ENCODE data around the gene RTN4R.

RTN4R gene

DNA sequence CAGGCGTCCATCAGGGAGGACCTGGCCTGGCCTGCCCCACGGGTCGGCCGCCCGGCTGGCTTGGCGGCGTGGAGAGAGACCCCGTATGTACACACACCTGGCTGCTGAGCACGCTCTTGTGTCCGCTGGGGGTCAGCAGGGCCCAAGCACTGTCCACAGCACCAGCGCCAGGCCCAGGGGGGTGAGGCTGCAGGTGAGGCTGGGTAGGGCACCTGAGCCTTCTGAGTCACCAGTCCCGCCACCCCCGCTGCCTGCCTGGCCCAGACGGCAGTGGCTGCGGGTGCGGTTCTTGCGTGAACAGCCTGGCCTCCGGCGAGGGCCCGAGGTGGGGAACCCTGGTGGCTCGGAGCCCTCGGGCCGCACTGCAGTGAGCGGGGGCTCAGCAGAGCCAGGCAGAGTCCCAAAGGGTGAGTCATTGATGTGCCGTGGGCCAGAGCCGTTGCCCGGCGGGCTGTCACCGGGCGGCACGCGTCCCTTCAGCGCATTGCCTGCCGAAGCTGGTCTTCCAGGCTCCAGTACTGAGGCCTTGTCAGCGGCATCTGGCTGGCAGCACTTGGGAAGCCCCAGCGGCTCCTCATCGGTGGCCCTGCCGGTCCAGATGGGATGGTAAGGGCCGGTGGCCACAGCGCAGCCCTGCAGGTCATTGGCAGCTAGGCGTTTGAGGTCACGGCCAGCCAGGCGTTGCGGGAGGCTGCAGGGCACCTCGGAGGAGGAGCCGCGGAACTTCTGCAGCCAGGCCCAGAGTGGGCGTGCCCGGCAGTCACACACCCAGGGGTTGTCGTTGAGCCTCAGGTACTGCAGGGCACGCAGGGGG, 26.3 kb downstream of the RTN4R start:
- no peak for DNase-seq (ENCODE audit: low spot score)

DNA sequence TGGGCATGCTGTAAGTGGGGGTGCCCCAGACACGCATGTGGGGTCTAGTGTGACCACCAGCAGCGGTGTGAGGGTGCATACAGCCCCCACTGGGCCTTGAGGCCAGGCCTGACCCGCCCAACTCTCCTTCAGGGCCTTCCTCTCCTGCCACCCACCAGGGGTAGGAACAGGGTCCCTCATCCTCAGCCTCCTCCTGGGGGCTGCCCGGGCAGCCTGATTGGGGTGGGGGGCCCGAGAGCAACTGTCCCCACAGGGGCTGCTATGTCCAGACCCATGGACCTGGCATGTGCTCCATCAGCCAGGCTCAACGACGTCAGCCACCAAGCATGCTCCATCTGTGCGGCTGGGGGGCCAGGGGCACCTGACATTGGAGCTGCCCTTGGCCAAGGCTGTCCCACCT, 27.2 kb downstream of the RTN4R start:
- no peak for DNase-seq (ENCODE audit: low spot score)

DNA sequence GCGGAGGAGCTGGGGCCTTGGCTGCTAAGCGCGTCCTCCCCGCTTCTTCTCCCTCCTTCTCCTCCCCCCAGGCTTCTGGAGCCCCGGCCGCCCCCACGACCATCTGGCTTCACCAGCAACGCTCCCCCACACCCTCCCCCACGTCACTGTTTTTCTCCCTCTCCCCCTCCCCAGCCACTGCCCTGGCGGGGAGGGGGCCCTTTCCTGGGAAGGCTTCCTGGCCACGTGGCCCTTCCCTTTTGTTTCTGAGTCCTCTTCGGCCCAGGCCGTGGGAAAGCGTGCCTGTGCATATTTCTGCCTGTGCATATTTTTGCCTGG, 27.7 kb downstream of the RTN4R start:
- DNase-seq (ENCODE audit: low spot score) = no peak

DNA sequence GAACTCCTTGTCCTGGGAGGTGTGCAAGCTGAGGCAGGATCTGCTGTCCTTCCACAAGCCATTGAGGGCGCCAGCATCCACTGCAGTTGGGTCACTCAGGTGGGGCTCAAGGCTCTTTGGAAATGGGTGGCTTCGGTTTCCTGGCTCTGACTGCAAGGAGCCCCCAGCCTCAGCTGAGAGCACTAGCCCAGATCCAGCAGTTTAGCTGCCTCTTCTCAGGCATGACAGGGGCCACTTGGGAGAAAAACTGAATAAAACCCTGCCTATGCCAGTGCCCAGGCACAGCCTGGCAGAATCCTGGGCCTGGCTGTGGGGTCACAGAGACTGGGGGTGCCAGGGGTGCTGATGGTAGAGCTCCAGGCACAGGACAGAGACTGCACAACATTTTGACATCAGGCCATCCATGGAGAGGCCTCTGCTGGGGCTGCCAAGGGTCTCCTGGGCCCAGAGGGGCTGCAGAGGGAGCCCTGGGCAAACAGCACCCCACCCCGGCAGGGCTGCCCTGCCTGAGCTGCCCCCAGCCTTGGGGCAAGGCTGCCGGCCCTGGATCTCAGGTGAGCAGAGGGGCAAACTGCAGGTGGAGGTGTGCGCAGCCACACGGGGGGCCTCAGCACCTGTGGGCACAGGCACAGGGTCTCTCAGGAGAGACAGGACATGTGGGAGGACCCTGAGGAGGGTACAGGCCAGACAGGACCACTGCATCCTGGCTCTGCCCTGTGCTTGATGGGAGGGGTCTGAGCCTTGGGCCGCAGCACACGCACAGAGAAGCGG, 28.3 kb downstream of the RTN4R start:
- DNase-seq (ENCODE audit: low spot score) = no peak

DNA sequence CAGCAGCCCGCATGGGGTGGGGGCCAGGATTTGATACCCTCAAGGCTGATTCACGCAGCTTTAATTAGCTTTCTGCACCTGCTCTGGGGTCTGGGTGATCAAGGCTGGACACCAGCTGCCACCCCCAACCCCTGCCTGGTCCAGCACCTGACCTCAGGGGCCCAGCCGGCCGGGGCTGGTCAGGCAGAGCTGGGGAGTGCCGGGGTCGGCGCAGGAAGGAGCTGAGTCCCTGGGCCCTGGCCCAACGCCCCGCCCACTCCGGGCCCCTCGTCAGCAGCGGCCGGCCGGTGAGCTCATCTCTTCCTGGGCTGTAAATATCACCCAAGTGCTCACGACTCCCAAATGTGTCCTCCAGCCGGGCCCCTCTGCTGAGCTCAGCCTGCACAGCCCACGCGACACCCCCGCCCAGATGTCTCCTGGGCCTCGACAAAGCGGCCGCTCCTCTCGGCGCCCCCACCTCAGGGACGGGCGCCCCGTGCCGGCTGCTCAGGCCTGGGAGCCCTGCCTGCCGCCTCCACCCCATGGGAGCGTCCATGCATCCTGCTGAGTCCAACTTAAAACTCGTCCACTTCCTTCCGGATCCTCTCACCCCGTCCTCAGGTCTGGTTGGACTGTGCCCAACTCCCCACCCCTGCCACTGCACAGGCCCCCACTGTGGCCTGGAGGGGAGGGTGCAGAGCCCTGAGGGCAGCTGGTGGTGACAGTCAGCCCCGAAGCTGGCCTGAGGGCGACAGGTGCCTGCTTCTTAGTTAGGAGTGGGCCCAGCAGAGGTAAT, 29.0 kb downstream of the RTN4R start:
- no peak for DNase-seq (ENCODE audit: low spot score)

DNA sequence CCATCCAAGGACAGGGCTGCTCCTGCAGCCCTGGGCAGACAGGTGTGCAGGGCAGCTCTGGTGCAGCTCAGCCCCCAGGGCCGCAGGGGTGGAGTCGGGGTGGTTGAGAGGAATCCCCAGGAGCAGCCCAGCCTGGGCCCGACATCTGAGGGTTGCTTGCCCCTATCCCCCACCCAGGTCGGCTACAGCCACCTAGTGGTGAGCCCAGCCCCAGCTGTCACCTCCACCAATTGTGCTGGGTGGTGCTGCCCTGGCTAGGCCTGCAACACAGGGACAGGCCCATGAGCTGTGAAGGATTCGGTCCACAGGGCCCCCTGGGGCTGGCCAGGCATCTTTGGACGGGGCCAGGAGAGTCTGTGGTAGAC, 29.6 kb downstream of the RTN4R start:
- DNase-seq (ENCODE audit: low spot score) = no peak

DNA sequence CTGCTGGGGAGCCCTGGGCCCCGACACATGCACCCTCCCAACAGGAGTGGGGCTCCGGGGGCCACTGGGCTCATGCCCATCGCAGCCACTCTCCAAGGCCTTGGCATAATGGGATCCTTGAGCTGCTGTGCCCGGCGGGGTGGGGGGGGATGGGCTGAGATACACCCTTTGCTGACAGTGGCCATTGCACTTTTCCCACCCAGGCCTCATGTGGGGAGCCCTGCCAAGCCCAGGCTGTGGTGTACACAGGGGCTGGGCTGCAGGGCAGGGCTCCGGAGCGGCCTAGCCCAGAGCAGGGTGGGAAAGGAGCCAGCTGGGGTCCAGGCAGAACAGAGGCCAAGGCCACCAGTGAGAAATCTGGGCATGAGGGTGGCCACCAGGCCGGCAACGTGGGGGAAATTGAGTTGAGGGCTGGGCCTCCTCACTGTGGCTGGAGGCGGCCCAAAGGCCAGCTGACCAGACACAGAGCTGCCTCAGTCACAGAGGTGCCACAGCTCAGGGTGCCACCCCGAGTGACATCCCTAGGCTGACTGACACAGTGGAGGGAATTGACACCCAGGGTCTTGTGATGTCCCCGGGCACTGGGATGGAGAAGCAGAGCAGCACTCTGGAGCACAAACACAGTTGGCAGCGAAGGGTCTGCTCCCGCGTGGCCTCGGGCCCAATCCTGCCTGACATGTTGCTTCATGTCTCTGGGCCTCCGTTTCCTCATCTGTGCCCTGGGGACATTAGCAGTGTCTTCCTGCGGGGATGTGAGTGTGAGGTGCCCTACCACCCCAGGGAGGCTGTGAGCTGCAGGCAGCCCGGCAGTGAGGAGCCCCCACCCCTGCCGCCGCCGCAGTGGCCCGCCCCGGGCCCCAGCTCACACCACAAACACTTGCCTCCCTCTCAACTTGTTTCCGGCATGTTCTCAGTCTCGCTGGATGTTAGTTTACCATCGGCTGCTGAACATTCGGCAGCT, 30.4 kb downstream of the RTN4R start:
- DNase-seq (ENCODE audit: low spot score) = no peak

DNA sequence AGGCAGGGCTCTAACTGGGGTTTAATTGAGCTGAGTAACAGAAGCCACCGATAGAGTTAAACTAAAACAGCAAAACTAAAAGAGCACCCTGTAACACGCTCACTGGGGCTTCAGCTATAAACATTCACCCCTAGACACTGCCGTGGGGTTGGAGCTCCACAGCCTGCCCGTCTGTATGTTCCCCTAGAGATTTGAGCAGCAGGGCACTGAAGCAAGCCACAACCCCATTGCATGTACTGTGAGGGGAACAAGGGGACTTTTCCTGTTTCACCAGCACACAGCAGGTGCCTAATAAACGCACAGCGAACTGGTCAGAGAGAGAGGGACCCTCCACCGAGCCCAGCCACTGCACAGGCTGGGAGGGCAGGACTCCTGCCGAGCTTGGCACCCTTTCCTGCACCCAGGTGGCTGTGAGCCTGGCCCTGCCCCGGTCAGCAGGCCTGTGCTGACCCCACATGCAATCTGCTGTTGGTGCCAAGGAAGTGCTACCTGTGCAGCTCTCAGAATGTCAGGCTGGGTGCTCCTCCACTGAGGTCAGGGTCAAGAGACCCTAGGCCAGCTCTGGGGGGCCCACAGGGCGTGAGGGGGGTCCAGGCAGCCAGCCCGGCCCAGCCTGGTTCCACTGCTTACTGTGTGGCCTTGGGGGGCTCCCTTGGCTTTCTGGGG, 31.9 kb downstream of the RTN4R start:
- DNase-seq (ENCODE audit: low spot score) = no peak

DNA sequence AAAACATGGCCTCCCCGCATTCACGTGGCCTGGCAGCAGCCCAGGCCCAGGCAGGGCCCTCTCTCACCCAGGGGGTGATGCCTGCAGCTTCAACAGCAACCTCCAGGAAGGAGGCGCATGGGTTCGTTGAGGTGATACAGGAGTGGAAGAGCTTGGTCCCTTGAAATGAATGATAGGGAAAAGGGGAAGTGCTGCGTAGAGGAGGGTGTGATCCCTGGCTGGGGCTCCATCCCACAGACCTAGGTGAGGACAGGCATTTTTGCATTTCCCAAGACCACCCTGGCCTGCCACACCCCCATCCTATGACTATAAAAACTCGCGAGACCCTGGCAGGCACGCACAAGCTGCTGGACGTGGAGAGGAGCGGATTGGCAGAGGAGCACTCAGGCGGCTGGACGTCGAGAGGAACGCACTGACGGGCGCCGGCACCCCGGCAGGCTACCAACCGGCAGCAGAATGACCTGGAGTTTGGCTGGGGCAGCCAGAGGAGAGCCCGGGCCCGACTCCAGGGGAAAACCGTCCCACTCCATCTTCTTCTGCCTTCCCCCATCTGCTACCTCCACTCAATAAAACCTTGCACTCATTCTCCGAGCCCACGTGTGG, 32.6 kb downstream of the RTN4R start:
- DNase-seq (ENCODE audit: low spot score) = no peak

DNA sequence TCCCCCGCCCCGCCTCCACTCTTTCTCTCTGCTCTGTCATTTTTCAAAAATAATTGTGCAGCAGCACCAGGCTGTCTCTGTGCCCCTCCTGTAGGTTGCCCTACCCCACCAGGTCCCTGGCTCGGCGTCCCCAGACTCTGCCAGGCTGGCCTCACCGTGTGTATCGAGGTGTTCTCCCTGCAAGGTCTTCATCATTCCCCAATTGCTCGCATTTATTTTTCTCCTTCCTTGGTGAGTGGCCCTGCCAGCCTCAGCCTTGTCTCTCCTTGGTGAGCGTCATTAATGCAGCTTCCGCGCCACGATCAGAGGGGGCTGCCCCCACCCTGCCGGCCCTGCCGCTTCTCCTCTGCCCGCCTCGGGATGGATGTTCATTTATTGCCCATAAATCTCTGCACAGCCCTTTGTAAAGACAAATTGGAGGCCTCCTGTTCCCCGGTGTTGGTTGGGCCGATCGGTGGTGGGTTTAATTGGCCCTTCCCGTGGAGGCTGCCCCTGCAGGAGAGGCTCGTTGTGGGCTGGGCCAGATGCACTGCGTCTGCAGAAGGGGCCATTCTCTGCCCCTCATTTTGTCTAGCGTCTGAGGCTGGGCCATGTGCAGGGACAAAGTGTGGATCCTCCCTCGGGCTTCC, 33.2 kb downstream of the RTN4R start:
- DNase-seq (ENCODE audit: low spot score) = no peak

DNA sequence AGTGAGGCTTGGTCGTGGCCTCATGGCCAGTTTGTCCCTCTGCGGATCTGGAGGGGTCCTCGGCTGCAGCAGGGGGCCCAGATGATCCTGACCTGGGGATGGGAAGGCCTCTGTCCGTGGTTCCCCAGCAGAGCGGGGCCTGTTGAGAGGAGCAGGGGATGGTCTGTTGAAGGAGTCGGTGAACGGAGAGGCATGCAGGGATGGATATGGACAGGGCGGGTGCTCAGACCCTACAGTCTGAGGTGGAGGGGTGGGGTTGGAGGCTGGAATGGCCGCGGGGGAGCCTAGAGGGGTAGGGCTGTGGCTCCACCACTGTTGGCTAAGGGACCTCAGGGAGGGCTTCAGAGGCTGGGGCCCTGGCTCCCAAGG, 33.8 kb downstream of the RTN4R start:
- no peak for DNase-seq (ENCODE audit: low spot score)

DNA sequence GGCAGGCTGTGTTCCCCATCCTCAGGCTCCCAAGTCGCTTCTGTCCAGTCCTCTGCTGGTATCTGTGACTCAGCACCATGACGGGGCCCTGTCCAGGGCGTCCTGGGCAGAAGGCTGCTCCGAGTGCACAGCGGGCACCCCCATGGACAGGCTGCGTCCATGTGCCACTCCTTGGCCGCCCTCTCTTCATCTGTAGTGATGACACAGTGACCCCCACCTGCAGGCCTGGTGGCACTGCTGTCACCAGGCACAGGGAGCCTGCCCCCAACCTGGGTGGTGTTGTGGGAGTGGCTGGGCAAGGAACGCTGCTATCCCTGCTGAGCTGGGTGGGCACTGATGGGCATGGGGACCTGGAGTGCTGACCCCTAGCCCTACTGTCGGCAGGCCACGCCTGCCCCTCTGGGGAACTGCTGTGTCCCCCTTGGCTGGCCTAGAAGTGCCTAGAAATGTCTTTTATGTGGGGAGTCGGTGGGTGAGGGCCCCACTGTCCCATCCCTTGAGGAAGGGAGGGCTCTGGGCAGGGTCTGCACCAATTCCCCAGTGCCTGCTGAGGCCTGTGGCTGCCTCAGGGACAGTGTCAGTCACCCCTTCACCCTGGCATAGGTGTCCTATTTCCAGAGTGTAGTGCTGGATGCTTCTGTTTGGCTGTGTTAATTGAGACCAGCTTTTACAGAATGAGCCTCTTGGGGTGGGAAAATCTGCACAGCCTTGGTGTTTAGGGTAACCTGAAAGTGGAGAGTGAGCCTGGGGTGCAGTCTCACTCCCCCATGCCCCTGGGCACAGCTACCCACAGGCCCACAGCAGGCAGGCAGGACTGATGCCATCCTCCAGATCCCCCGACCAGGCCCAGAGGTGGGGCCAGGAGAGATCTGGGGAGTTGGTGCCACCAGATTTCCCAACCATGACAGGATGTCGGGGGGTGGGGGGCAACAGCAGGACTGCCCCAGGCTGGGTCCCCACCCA, 34.5 kb downstream of the RTN4R start:
- DNase-seq (ENCODE audit: low spot score) = no peak

DNA sequence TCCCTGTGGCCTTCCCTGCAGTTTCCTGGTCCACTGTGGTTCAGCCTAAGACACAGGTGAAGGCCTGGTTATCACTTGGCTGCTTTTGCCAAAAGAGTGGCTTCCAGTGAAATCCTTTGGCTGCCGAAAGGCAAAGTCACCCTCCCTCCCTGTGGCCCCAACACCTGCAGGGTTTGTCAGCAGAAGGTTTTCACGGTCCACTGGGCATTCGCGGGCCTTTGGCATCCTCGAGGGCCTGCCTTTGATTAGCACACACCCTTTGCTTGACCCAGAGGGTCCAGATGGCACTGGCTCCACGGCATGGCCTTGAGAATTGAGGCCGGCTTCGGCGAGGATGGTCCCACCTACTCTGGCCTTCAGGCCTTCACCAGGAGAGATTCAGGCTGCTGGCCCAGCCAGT, 35.3 kb downstream of the RTN4R start:
- no peak for DNase-seq (ENCODE audit: low spot score)

DNA sequence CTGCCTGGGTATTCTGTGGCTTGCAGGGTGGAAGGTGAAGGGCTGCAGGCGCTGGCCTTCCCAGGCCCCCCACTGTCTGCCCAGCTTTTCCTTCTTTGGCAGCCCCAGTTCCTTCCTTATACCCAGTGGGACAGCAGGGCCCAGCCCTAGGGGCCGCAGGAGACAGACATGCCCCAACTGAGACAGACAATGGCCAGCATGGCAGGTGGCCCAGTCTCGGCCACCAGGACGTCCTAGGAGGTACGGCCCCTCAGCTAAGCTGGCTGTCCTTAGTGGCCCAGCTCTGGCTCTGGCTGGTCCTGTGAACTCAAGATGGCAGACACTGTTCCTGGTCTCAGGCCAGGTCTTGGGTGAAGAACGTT, 35.9 kb downstream of the RTN4R start:
- no peak for DNase-seq (ENCODE audit: low spot score)

DNA sequence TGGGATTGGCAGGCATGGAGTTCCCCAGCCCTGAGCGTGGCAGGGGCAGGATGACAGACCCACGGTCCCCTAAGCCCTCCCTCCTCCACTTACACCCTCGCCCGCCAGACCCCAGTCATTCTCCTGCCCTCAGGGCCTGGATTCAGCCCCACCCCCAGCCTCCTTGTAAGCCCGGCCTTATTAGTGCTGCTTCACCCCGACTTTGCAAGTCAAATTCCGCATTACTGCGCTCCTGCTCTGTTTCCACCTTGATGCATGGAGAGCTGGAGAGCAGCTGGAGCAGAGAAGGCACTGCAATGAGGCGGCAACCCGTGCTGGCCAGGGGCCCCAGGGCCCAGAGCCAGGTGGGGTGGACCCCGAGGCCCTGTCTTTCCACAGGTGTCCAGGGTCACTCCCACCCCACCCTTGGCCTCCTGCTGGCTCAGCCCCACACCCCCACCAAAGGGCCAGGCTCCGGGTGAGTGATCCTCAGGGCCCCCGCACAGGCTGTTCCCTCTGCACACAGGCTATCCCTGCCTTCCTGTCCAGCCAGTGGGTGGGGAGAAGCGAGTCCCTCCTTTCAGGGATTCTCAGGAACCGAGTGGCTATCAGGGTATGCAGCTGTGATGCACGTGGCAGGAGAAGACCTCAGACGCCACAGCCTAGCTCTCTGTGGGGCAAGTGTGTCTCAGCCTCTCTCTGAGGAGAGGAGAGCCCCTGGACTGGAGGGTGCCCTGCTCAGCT, 36.4 kb downstream of the RTN4R start:
- DNase-seq (ENCODE audit: low spot score) = no peak

DNA sequence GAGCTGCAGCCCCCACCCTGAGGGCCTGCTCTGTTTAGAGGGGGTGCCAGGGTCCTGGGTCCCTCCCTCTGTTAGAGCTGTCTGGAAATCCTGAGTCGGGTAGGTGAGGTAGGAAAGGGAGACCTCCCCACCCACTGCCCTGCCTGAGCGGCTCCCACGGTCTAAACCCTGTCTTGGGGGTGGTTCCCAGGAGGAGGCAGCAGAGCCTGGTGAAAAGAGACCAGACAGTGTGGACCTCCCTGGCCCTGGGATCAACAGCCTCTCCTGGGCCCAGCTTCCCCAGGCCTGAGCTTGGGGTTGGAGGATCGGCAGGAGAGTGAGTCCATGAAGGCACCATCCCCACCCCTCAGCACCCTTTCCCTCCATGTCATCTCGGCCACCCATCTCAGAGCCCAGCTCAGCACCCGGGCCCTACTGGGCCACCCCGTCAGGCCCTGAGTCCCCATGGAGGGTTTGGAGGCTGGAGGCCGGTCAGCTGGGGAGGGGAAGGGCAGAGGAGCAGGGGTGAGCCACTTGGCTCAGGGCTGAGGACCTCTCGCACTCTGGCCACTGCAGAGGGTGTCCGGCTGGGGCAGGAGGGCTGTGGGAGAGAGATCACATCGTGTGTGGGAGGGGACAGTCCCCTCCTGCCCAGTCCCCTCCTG, 37.2 kb downstream of the RTN4R start:
- no peak for DNase-seq (ENCODE audit: low spot score)

DNA sequence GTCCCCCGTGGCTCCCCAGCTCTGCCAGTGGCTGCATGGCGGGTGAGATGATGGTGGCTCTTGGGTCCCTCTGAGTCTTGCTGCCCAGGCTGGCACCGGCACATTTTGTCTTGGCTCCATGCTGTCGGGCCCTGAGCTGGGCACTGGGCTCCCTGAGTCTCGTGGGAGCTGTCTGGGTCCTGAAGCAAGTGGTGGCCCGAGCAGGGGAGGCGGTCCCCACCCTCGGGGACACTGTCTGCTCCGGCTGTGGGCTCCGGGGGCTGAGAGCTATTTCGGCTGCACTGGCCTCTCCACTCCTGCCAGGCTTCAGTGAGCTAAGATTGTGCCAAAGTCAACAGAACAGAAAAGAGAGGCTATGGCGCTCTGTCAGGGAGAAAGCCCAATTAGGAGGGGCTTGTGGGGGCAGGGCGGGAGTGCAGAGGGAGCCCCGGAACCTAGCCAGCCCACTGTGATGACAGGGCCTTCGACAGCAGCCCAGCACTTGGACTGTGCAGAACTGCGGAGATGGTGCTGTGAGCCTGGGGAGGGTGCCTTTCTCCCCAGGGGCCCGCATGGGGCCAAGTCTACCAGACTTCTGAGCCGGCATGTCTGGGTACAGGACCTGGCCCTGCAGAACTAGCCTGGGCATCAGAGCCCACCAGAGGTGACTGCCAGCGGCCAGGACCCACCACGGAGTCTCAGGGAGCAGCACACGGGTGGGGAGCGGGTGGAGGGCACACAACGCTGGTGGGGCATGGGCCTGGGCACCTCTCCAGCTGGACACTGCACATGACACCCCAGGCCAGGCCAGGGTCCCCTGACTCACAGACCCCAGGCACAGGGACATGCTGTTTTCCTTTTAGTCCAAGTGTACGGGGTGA, 38.0 kb downstream of the RTN4R start:
- no peak for DNase-seq (ENCODE audit: low spot score)

All from LoVo (cell line).